ENCODE results near the gene NRCAM.

The NRCAM gene

GRCh38 chr7:108114117-108114841, 342.0 kb downstream of the NRCAM start:
- peak; percentile 17 for DNase-seq

GRCh38 chr7:108112683-108113082, 343.6 kb downstream of the NRCAM start:
- no peak for DNase-seq

GRCh38 chr7:108109221-108109908, 346.9 kb downstream of the NRCAM start:
- DNase-seq: peak; percentile 32

GRCh38 chr7:108108131-108108530, 348.1 kb downstream of the NRCAM start:
- DNase-seq: no peak

- no peak for DNase-seq
Measured at GRCh38 chr7:108104324-108104723, 351.9 kb downstream of the NRCAM start.

GRCh38 chr7:108103558-108104298, 352.5 kb downstream of the NRCAM start:
- no peak for DNase-seq

- DNase-seq: no peak
Measured at GRCh38 chr7:108102671-108103312, 353.4 kb downstream of the NRCAM start.

GRCh38 chr7:108101759-108102158, 354.5 kb downstream of the NRCAM start:
- no peak for DNase-seq

- DNase-seq: no peak
Measured at GRCh38 chr7:108099713-108100112, 356.5 kb downstream of the NRCAM start.

- peak; percentile 7 for DNase-seq
Measured at GRCh38 chr7:108097703-108098102, 358.5 kb downstream of the NRCAM start.

Data from inflammatory macrophage treated with lipopolysaccharide for 4 hours (primary cell).